ENCODE data around the gene IGSF3.
A peak's percentile ranks its signal among the peaks of the same experiment; 100 is the strongest.

The IGSF3 gene

GRCh38 chr1:116572099-116572498, 95.4 kb downstream of the IGSF3 start:
- no peak for TF ChIP-seq CTCF (conservative IDR thresholded peaks at IDR 0.05)
- TF ChIP-seq ZFX (IDR thresholded peaks at IDR 0.05), result no peak
- no peak overlapping the region for H3K27ac ChIP-seq

GRCh38 chr1:116571215-116571919, 96.2 kb downstream of the IGSF3 start:
- peak overlapping the region; percentile 69 for H3K27ac ChIP-seq
- TF ChIP-seq ZFX (IDR thresholded peaks at IDR 0.05) (no peak), CTCF (conservative IDR thresholded peaks at IDR 0.05) (no peak)

- peak within 1 kb of the TSS; percentile 69 for H3K27ac ChIP-seq
- TF ChIP-seq CTCF (conservative IDR thresholded peaks at IDR 0.05), result peak; percentile 96
- TF ChIP-seq ZFX (IDR thresholded peaks at IDR 0.05), result 0 out of 2 replicates have a peak, but pooled peaks have one; percentile 11
Observed at GRCh38 chr1:116570358-116571214, 96.9 kb downstream of the IGSF3 start, which contains the start of gene CD58. Gene CD58 (minus strand): TSS chr1:116571026. CDS start chr1:116570972, 54 bp downstream.

- TF ChIP-seq CTCF (conservative IDR thresholded peaks at IDR 0.05), result no peak
- no peak for TF ChIP-seq ZFX (IDR thresholded peaks at IDR 0.05)
- peak overlapping the region; percentile 69; the same call in 1 of the 2 replicates for H3K27ac ChIP-seq
Observed at GRCh38 chr1:116569776-116570357, 97.7 kb downstream of the IGSF3 start.

- H3K27ac ChIP-seq, result no peak overlapping the region
- no peak for TF ChIP-seq CTCF (conservative IDR thresholded peaks at IDR 0.05)
- no peak for TF ChIP-seq ZFX (IDR thresholded peaks at IDR 0.05)
Observed at GRCh38 chr1:116569381-116569670, 98.2 kb downstream of the IGSF3 start.

- H3K27ac ChIP-seq, result no peak overlapping the region
- TF ChIP-seq ZFX (IDR thresholded peaks at IDR 0.05), result no peak
- TF ChIP-seq CTCF (conservative IDR thresholded peaks at IDR 0.05), result no peak
Observed at GRCh38 chr1:116568662-116569380, 98.7 kb downstream of the IGSF3 start.

Data from C4-2B (cell line).